ENCODE data around the gene RAP1GAP. TPM values are rescaled to one million over a fixed set of nuclear protein-coding genes. Genes with fewer than 3 reads are reported as not detected.

The RAP1GAP gene
- total and polyA plus RNA-seq, 2 donors from 2014 or later = 39.2 to 200 TPM

GRCh38 chr1:21565285-21565684 is 103.9 kb downstream of the RAP1GAP start:
- DNase-seq (peak in 1 of 5 donors; percentile 39), FAIRE-seq (no peak)
- no peak for TF ChIP-seq CTCF (IDR thresholded peaks at IDR 0.05; ENCODE audit: borderline replicate concordance, extremely low read depth, insufficient read depth)
- H3K9me3 ChIP-seq (ENCODE audit: control insufficient read depth in 2 of 3, insufficient read depth in 1 of 3, low read length in 3 of 3) = no peaks in the 10 kb centered on the region
- no peak overlapping the region for H3K4me3 ChIP-seq (ENCODE audit: low read length in 3 of 3)
- H3K36me3 ChIP-seq (ENCODE audit: control insufficient read depth in 2 of 3, insufficient read depth in 3 of 3, low read length in 3 of 3) = no peaks in the 10 kb centered on the region
- H3K4me1 ChIP-seq (ENCODE audit: control insufficient read depth in 2 of 3, insufficient read depth in 2 of 3, low read depth in 1 of 3, low read length in 3 of 3) = peaks cover 0 to 14% (median 6%) of the 10 kb centered on the region in 3 donors
- no peak overlapping the region for H3K9ac ChIP-seq (ENCODE audit: low read length in 3 of 3)
- H3K27ac ChIP-seq (ENCODE audit: low read depth in 2 of 2, low read length in 2 of 2) = no peak overlapping the region
- intact Hi-C loops (cut with DNase I) = no loop called here
- H3K27me3 ChIP-seq (ENCODE audit: control insufficient read depth, insufficient read depth, low read length) = no peaks in the 10 kb centered on the region

GRCh38 chr1:21564521-21565095 is 104.5 kb downstream of the RAP1GAP start:
- Histone ChIP-seq H3K27me3 (ENCODE audit: control insufficient read depth, insufficient read depth, low read length) (no peaks in the 10 kb centered on the region), H3K36me3 (ENCODE audit: control insufficient read depth in 2 of 3, insufficient read depth in 3 of 3, low read length in 3 of 3) (no peaks in the 10 kb centered on the region), H3K27ac (ENCODE audit: low read depth in 2 of 2, low read length in 2 of 2) (no peak overlapping the region), H3K4me3 (ENCODE audit: low read length in 3 of 3) (no peak overlapping the region), H3K9me3 (ENCODE audit: control insufficient read depth in 2 of 3, insufficient read depth in 1 of 3, low read length in 3 of 3) (no peaks in the 10 kb centered on the region), H3K4me1 (ENCODE audit: control insufficient read depth in 2 of 3, insufficient read depth in 2 of 3, low read depth in 1 of 3, low read length in 3 of 3) (peaks cover 0 to 13% (median 8%) of the 10 kb centered on the region in 3 donors), H3K9ac (ENCODE audit: low read length in 3 of 3) (no peak overlapping the region)
- no peak for TF ChIP-seq CTCF (IDR thresholded peaks at IDR 0.05; ENCODE audit: borderline replicate concordance, extremely low read depth, insufficient read depth)
- intact Hi-C loops (cut with DNase I) = no loop called here
- DNase-seq = no peak
- FAIRE-seq = no peak

GRCh38 chr1:21563971-21564370 is 105.2 kb downstream of the RAP1GAP start:
- H3K4me3 ChIP-seq (ENCODE audit: low read length in 3 of 3) = no peak overlapping the region
- H3K36me3 ChIP-seq (ENCODE audit: control insufficient read depth in 2 of 3, insufficient read depth in 3 of 3, low read length in 3 of 3) = no peaks in the 10 kb centered on the region
- DNase-seq (peak in 1 of 5 donors; percentile 58), FAIRE-seq (no peak)
- H3K4me1 ChIP-seq (ENCODE audit: control insufficient read depth in 2 of 3, insufficient read depth in 2 of 3, low read depth in 1 of 3, low read length in 3 of 3) = peaks cover 0 to 14% (median 11%) of the 10 kb centered on the region in 3 donors
- peak overlapping the region in 1 of 2 donors; percentile 51 for H3K27ac ChIP-seq (ENCODE audit: low read depth in 2 of 2, low read length in 2 of 2)
- no peak overlapping the region for H3K9ac ChIP-seq (ENCODE audit: low read length in 3 of 3)
- H3K9me3 ChIP-seq (ENCODE audit: control insufficient read depth in 2 of 3, insufficient read depth in 1 of 3, low read length in 3 of 3) = no peaks in the 10 kb centered on the region
- intact Hi-C loops (cut with DNase I) = no loop called here
- no peaks in the 10 kb centered on the region for H3K27me3 ChIP-seq (ENCODE audit: control insufficient read depth, insufficient read depth, low read length)
- no peak for TF ChIP-seq CTCF (IDR thresholded peaks at IDR 0.05; ENCODE audit: borderline replicate concordance, extremely low read depth, insufficient read depth)

- no peak for FAIRE-seq
- no peak for TF ChIP-seq CTCF (IDR thresholded peaks at IDR 0.05; ENCODE audit: borderline replicate concordance, extremely low read depth, insufficient read depth)
- DNase-seq = no peak
- H3K36me3 ChIP-seq (ENCODE audit: control insufficient read depth in 2 of 3, insufficient read depth in 3 of 3, low read length in 3 of 3) = no peaks in the 10 kb centered on the region
- peaks cover 0 to 14% (median 14%) of the 10 kb centered on the region in 3 donors for H3K4me1 ChIP-seq (ENCODE audit: control insufficient read depth in 2 of 3, insufficient read depth in 2 of 3, low read depth in 1 of 3, low read length in 3 of 3)
- intact Hi-C loops (cut with DNase I) = no loop called here
- H3K27me3 ChIP-seq (ENCODE audit: control insufficient read depth, insufficient read depth, low read length) = no peaks in the 10 kb centered on the region
- no peaks in the 10 kb centered on the region for H3K9me3 ChIP-seq (ENCODE audit: control insufficient read depth in 2 of 3, insufficient read depth in 1 of 3, low read length in 3 of 3)
- H3K27ac ChIP-seq (ENCODE audit: low read depth in 2 of 2, low read length in 2 of 2) = no peak overlapping the region
- no peak overlapping the region for H3K4me3 ChIP-seq (ENCODE audit: low read length in 3 of 3)
- no peak overlapping the region for H3K9ac ChIP-seq (ENCODE audit: low read length in 3 of 3)
These were observed 106.3 kb downstream of the RAP1GAP start for GRCh38 chr1:21562896-21563295.
